Effector CD4-positive, alpha-beta T cell (primary cell): ENCODE data around the gene ARF6.

ENCODE experiments used
- DNase-seq: peaks from one replicate; pipeline ENCODE4 v3.0.0-alpha.2; 2020

Gene ARF6

GRCh38 chr14:49942090-49942489 is 49.2 kb downstream of the ARF6 start:
- no peak for DNase-seq

DNA sequence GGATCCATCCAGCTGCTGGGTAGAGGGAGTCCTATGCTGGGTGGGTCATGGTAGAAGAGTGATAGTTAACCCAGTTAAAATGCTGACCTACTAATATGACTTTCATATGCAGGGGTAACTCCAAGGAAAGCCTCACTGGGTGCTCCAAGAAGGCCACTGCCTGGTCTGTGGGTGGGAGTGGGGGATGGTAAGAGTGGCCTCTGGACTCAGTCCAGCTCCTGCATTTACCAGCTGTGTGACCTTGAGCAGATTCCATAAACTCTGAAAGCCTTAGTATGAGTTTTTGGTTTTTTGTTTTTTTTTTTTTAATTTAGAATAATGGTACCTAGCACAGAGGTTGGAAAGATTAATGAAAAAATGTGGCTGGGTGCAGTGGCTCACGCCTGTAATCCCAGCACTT is 51.6 kb downstream of the ARF6 start:
- DNase-seq: no peak

DNA sequence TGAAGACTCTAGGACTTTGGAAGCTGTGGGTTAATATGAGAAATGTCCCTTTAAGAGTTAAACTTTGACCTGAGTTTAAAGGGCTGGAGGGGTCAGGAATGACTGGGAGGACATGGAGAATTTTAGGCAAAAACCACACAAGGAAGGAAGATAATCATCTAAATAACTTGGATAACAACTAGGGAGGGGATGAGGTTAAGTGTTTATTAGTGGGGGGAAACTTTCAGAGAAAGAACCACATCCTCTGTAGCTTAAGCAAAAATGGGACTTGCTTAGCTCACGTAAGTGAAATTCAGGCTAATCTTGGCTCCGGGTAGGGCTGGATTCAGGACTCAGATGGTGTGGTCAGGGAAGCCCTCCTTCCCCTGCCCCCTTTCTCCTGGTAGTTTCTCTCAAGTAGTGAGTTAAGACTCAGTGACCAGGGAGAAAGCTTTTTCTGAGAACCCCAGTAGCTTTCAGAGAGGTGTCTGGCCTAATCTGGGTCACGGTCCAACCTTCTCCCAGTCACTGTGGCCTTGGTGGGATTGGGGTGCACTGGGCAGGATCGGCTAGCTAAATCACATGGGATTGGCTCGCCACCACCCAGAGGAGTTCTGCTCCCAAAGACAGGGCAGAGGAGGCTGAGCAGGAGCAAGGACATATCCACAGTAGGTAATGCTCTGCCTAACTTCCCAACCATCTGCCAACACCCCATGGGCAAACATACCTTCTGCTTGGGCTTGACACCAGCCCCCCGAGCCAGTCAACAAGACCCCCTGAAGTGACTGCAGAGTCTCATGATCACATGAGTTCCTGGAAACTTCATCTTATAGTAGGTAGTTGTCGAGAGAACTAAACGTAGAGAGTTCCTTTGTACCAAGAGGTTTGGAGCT is 52.8 kb downstream of the ARF6 start:
- no peak for DNase-seq
